ENCODE results near the gene COP1. TPM values are rescaled to one million over a fixed set of nuclear protein-coding genes. Genes with fewer than 3 reads are reported as not detected.
"Not testable (repeated sequence)": the region's sequence is repeated elsewhere in the genome, so short reads cannot be mapped to it uniquely, and the experiment has no call there.

The COP1 gene
- total RNA-seq, 1 donor, result 29.1 TPM

- no peak for DNase-seq (ENCODE audit: low read depth in 2 of 3, low spot score in 2 of 3)
Observed at GRCh38 chr1:176049582-176049981, 157.5 kb downstream of the COP1 start.

- DNase-seq (ENCODE audit: low read depth in 2 of 3, low spot score in 2 of 3), result no peak
Observed at GRCh38 chr1:176046926-176047325, 160.2 kb downstream of the COP1 start.

GRCh38 chr1:176043537-176043936 is 163.5 kb downstream of the COP1 start:
- no peak for DNase-seq (ENCODE audit: low read depth in 2 of 3, low spot score in 2 of 3)

DNA sequence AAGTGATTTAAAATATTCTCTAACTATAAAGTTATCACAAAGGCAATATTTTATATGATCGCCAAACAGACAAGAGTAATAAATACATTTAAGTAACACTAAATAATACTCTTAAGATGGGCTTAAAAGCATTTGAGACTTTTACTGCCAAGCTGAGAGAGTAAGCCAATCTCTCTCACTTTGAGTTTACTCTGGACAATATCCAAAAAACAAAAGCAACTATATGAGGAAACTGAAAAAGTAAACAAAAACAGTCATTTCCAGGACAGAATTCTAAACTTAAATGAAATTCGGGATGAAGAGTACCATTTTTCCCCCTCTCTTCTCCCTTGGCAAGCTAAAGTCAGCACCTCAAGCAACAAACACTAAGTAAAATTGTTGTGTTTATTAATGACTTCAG is 173.2 kb downstream of the COP1 start:
- no peak for DNase-seq (ENCODE audit: low read depth in 2 of 3, low spot score in 2 of 3)

DNA sequence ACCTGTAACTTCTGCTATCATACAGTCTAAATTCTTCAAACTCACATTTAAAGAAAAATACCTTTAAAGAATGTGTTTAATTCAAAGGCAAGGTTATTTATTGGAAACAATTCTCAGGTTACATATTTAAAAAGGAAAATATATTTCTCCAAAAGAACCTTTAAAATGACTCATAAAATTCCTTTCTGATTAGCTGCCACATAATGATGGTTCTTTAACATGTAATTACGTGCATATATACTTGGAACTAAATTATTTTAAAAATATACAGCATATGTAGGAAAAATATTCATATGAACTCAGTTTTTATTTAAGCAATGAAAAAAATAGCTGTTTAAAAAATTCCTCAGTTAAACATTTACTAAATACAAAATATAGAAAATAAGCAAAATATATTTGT is 173.6 kb downstream of the COP1 start:
- no peak for DNase-seq (ENCODE audit: low read depth in 2 of 3, low spot score in 2 of 3)

DNA sequence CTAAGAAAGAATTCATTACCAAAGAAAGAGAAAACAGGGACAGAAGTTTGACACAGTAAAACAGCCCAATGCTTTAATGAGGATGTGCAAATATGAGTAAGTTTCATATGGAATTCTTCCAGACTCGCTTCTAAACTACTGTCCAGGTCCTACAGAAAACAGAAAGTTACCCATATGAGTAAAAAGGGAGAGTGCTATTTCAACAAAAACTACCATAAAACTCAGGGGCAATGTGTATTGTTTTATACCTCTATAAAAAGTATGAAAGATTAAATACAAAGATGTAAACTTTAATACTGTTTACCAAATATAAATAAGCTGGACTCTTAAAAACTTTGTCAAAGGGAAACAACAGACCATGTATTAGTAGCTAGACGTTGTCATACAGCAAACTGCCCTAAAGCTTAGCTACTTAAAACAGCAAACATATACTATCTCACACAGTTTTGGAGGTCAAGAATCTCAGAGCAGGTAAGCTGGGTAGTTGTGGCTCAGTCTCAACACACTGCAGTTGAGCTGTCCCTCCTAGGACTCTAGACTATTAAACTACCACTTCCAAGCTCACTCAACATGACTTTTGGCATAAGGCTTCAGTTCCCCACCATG is 174.9 kb downstream of the COP1 start:
- DNase-seq (ENCODE audit: low read depth in 2 of 3, low spot score in 2 of 3), result no peak

DNA sequence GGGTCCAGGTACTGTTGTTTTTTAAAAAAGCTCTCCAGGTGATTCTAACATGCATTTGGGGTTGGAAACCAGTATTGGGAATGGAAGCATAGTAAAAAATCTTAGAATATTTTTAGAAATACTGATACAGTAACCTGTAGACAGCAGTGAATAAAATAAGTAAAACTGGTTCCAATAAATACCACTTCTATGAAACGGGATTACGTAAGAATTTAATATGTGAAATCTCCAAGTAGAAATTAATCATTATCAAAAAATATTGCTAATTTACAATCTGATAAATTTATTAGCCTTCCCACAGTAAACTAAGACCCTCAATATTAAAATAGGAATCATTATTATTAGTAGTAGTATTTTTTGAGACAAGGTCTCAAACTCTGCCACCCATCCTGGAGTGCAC is 177.5 kb downstream of the COP1 start:
- DNase-seq (ENCODE audit: low read depth in 2 of 3, low spot score in 2 of 3), result no peak

DNA sequence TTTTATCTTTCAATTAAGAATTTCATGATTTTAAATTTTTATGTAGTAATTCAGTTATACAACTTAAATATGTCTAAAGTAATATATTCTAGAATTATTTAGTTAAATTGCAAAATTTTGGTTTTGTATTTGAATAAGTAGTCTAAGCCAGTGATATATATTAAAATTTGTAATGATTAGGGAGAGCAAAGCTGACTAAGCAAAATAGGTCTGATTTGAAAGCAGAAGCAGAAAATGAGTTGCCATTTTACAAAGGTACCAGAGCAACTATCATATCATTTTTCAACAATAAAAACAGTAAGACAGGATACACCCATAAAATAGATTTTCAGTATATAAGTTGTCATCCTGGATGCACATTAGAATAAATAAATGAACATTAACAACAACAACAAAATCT is 177.9 kb downstream of the COP1 start:
- DNase-seq (ENCODE audit: low read depth in 2 of 3, low spot score in 2 of 3), result no peak

DNA sequence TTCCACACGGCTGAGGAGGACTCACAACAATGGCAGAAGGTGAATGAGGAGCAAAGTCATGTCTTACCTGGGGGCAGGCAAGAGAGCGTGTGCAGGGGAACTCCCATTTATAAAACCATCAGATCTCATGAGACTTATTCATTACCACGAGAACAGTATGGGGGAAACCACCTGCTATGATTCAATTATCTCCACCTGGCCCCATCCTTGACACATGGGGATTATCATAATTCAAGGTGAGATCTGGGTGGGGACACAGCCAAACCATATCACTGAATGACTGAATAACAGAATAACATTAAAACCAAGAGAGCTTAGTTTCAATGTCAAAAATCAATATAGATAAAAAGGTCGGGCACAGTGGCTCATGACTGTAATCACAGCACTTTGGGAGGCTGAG is 179.2 kb downstream of the COP1 start:
- DNase-seq (ENCODE audit: low read depth in 2 of 3, low spot score in 2 of 3), result not testable (repeated sequence)

GRCh38 chr1:176022574-176022973 is 184.5 kb downstream of the COP1 start:
- no peak for DNase-seq (ENCODE audit: low read depth in 2 of 3, low spot score in 2 of 3)

DNA sequence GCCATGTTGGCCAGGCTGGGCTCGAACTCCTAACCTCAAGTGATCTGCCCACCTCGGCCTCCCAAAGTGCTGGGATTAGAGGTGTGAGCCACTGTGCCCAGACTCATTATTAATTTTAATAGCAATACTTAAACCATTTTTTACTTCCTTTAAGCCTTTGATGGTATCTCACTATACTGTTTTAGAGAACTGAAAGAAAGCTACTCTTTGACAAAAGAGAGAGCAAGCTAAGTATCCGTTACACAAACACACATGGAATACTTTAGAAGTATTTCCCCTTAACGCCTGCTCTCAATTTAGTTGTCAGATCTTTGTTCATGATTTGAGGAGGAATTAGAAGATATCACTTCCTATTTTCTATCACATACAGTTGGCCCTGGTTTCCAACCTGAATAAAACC is 189.4 kb downstream of the COP1 start:
- DNase-seq (ENCODE audit: low read depth in 2 of 3, low spot score in 2 of 3), result no peak

- DNase-seq (ENCODE audit: low read depth in 2 of 3, low spot score in 2 of 3), result no peak
Observed at GRCh38 chr1:176009951-176010350, 197.1 kb downstream of the COP1 start.

DNA sequence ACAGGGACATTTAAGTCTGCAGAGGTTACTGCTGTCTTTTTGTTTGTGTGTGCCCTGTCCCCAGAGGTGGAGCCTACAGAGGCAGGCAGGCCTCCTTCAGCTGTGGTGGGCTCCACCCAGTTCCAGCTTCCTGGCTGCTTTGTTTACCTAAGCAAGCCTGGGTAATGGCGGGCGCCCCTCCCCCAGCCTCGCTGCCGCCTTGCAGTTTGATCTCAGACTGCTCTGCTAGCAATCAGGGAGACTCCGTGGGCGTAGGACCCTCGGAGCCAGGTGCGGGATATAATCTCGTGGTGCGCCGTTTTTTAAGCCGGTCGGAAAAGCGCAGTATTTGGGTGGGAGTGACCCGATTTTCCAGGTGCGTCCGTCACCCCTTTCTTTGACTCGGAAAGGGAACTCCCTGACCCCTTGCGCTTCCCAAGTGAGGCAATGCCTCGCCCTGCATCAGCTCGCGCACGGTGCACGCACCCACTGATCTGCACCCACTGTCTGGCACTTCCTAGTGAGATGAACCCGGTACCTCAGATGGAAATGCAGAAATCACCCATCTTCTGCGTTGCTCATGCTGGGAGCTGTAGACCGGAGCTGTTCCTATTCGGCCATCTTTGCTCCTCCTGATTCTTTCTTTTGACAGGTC is 199.2 kb downstream of the COP1 start:
- DNase-seq (ENCODE audit: low read depth in 2 of 3, low spot score in 2 of 3), result not testable (repeated sequence)

DNA sequence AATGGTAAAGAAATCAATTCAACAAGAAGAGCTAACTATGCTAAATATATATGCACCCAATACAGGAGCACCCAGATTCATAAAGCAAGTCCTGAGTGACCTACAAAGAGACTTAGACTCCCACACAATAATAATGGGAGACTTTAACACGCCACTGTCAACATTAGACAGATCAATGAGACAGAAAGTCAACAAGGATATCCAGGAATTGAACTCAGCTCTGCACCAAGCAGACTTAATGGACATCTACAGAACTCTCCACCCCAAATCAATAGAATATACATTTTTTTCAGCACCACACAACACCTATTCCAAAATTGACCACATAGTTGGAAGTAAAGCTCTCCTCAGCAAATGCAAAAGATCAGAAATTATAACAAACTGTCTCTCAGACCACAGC is 212.4 kb downstream of the COP1 start:
- DNase-seq (ENCODE audit: low read depth in 2 of 3, low spot score in 2 of 3), result not testable (repeated sequence)

DNA sequence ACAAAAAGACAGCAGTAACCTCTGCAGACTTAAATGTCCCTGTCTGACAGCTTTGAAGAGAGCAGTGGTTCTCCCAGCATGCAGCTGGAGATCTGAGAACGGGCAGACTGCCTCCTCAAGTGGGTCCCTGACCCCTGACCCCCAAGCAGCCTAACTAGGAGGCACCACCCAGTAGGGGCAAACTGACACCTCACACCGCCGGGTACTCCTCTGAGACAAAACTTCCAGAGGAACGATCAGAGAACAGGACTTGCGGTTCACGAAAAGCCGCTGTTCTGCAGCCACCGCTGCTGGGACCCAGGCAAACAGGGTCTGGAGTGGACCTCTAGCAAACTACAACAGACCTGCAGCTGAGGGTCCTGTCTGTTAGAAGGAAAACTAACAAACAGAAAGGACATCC is 214.3 kb downstream of the COP1 start:
- DNase-seq (ENCODE audit: low read depth in 2 of 3, low spot score in 2 of 3), result not testable (repeated sequence)

DNA sequence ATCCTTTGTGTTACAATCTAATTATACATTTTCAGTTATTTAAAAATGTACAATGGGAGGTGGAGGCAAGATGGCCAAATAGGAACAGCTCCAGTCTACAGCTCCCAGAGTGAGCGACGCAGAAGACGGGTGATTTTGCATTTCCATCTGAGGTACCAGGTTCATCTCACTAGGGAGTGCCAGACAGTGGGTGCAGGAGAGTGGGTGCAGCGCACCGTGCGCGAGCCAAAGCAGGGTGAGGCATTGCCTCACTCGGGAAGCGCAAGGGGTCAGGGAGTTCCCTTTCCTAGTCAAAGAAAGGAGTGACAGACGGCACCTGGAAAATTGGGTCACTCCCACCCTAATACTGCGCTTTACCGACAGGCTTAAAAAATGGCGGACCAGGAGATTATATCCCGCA is 214.9 kb downstream of the COP1 start:
- not testable (repeated sequence) for DNase-seq (ENCODE audit: low read depth in 2 of 3, low spot score in 2 of 3)

- DNase-seq (ENCODE audit: low read depth in 2 of 3, low spot score in 2 of 3), result no peak
Observed at GRCh38 chr1:175984813-175985212, 222.3 kb downstream of the COP1 start.

DNA sequence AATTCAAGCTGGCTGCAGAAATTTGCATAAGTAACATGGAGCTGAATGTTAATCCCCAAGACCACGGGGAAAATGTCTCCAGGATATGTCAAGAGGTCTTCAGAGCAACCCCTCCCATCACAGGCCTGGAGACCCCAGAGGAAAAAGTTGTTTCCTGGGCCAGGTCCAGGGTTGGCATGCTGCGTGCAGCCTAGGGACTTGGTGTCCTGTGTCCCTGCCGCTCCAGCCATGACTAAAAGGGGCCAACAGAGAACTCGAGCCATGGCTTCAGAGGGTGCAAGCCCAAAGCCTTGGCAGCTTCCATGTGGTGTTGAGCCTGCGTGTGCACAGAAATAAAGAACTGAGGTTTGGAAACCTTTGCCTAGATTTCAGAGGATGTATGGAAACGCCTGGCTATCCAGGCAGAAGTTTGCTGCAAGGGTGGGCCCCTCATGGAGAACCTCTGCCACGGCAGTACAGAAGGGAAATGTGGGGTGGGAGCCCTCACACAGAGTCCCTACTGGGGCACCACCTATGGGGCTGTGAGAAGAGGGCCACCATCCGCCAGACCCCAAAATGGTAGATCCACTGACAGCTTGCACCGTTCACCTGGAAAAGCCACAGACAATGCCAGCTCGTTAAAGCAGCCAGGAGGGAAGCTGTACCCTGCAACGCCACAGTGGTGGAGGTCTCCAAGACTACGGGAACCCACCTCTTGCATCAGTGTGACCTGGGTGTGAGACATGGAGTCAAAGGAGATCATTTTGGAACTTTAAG is 222.9 kb downstream of the COP1 start:
- no peak for DNase-seq (ENCODE audit: low read depth in 2 of 3, low spot score in 2 of 3)

- not testable (repeated sequence) for DNase-seq (ENCODE audit: low read depth in 2 of 3, low spot score in 2 of 3)
Observed at GRCh38 chr1:175983363-175983762, 223.7 kb downstream of the COP1 start.

- DNase-seq (ENCODE audit: low read depth in 2 of 3, low spot score in 2 of 3), result no peak
Observed at GRCh38 chr1:175981128-175981527, 226.0 kb downstream of the COP1 start.

DNA sequence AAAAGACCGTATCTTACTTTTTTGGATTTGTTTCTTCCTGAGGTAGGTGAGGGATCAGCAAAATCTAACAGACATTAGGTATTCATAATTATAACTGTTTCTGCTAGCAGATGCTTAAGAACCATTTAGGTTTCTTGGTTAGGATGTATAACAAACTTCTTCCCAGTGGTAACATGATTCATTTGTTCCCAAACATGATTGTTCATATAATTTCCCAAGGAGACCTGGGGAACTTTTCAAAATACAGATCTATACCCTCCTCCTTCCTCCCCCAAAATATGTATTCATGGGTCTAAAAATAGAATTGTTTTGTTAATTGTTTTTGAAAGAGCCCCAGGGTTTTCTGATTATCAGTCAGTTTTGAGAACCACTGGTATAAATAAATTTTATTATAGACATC is 228.2 kb downstream of the COP1 start:
- DNase-seq (ENCODE audit: low read depth in 2 of 3, low spot score in 2 of 3), result no peak

GRCh38 chr1:175978476-175978875 is 228.6 kb downstream of the COP1 start:
- DNase-seq (ENCODE audit: low read depth in 2 of 3, low spot score in 2 of 3), result no peak

Measured in hematopoietic multipotent progenitor cell (in vitro differentiated cells).